ENCODE results near the gene CNTNAP1.

DNA sequence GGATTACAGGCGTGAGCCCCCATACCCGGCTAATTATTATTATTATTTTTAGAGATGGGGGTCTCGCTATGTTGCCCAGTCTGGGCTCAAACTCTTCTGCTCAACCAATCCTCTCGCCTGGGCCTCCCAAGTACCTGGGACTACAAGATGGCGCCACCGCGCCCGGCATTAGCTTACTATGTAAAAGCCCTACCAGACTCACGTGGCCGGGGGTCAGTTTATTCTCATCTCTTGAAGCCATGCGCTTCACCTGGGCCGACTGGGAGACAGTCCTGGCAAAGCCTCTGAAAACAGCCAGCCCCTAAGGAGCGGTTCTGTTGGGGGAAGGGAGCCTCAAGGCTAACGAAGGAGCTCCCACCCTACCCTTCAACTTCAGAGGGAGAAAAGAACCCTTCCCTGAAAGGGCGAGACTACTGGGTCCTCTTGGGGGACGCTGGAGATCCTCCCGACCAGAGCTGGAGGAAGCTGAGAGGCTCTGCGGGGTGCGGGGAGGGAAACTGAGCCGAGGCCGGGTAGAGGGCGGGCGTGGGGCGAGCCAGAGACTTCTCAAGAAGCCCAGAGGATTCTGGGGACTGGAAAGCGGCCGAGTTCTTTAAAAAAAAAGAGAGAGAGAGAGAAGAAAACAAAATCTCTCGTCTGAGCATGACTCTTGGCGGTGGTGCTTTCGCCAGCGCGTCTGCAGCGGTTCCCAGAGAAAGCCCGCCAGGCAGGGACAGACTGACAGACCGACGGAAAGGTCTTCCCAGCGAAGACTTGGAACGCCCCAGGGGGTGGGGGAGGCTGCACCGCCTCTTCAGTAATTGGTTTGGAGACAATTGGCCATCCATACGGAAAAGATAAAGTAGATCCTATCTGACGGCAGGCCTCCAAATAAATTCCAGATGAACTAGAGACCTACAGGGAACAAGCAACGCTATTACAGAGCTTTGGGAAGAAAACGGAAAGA, 28.9 kb upstream of the CNTNAP1 start:
- TF ChIP-seq CTCF (conservative IDR thresholded peaks at IDR 0.05; ENCODE audit: low read length) (no peak), EZH2phosphoT487 (IDR thresholded peaks at IDR 0.05; ENCODE audit: borderline replicate concordance) (no peak)
